HepG2 (cell line): ENCODE measurements around the gene UQCC2. TPM values are rescaled to one million over a fixed set of nuclear protein-coding genes. Genes with fewer than 3 reads are reported as not detected.

ENCODE experiments used
- ATAC-seq: fragments of 200-7000 bp; cut with Tn5 transposase; 3 replicates; pipeline ENCODE4 v1.9.1; 2020; ENCODE audit warnings: mild to moderate bottlenecking, moderate library complexity
- BruUV-seq: library from RNA; stranded (reverse); fragments of 400-500 nt; replicated peaks from 2 replicates; lab custom pipeline; 2021; lab: Mats Ljungman, UMichigan
- CTCF ChIA-PET: fragments of 300-600 bp; formaldehyde crosslinking; extraction: SDS; loops from one replicate; lab custom pipeline; 2021; ENCODE audit warnings: low total read pairs, inconsistent platforms, low intra/inter-chr PET ratio; lab: Yijun Ruan, JAX
- POLR2A ChIA-PET: fragments of 350-600 bp; sonication (Branson Sonifier 250); formaldehyde crosslinking; loops from one replicate; lab custom pipeline; 2020; ENCODE audit warnings: antibody characterized with exemption, inconsistent platforms; lab: Yijun Ruan, JAX
- DNase-seq: peaks from one replicate; pipeline ENCODE4 v3.0.0-alpha.2; 2015; ENCODE audit warnings: low spot score
- FAIRE-seq: peaks from 3 replicates; lab custom pipeline; 2011; peaks lifted over from hg19 to GRCh38; lab: Jason Lieb, UNC
- H2AFZ ChIP-seq: one replicate; pipeline ENCODE4 v1.6.1; 2011; ENCODE audit warnings: low read length, inconsistent platforms
- H3K27ac ChIP-seq: fragments of 300-600 bp; 3 replicates; pipeline ENCODE4 v1.8.0; 2011; ENCODE audit warnings: mixed run types, mild to moderate bottlenecking, mixed read lengths, low read length, inconsistent platforms; ENCODE audit not compliant: insufficient read depth; ENCODE audit errors: extremely low read length
- H3K27me3 ChIP-seq, 2 experiments: fragments of 200-600 bp in 1 of 2; 2 replicates in 1 of 2; 3 replicates in 1 of 2; pipeline versions ENCODE4 v1.6.0 to v1.8.0; 2011; ENCODE audit warnings: low read length in 2 of 2, mild to moderate bottlenecking in 2 of 2, moderate library complexity in 2 of 2, inconsistent platforms in 1 of 2; ENCODE audit not compliant: insufficient read depth in 2 of 2, control insufficient read depth in 1 of 2
- H3K36me3 ChIP-seq, 2 experiments: fragments of 200-600 bp in 1 of 2; replicated peaks in 1 of 2; 2 replicates in 1 of 2; 3 replicates in 1 of 2; pipeline versions ENCODE4 v1.5.1 to v1.8.0; 2011; ENCODE audit warnings: low read length in 2 of 2, inconsistent platforms in 1 of 2; ENCODE audit not compliant: insufficient read depth in 2 of 2, control insufficient read depth in 1 of 2
- H3K4me1 ChIP-seq: 2 replicates; pipeline ENCODE4 v1.5.1; 2012; ENCODE audit warnings: low read length, inconsistent platforms; ENCODE audit not compliant: insufficient read depth
- H3K4me2 ChIP-seq: 2 replicates; pipeline ENCODE4 v1.6.0; 2011; ENCODE audit warnings: low read depth, low read length, inconsistent platforms
- H3K4me3 ChIP-seq, 3 experiments: fragments of 200-600 bp in 1 of 3; sonication (generic), shearing (Covaris generic) in 1 of 3; replicated peaks in 1 of 3; 2 replicates each; pipeline ENCODE4 v1.5.1; 2011 to 2016; ENCODE audit warnings: low read length in 3 of 3, inconsistent platforms in 2 of 3, low read depth in 2 of 3, mild to moderate bottlenecking in 2 of 3, control low read depth in 1 of 3, mixed read lengths in 1 of 3; ENCODE audit not compliant: insufficient read depth in 1 of 3
- H3K79me2 ChIP-seq: one replicate; pipeline ENCODE4 v1.6.1; 2011; ENCODE audit warnings: low read length, inconsistent platforms; ENCODE audit not compliant: insufficient read depth
- H3K9ac ChIP-seq: 2 replicates; pipeline ENCODE4 v1.6.0; 2011; ENCODE audit warnings: mild to moderate bottlenecking, low read depth, low read length, inconsistent platforms; ENCODE audit not compliant: insufficient read depth
- H3K9me3 ChIP-seq: 2 replicates; pipeline ENCODE4 v1.5.1; 2012; ENCODE audit warnings: mild to moderate bottlenecking, low read length
- H4K20me1 ChIP-seq: 2 replicates; pipeline ENCODE4 v1.6.0; 2011; ENCODE audit warnings: inconsistent platforms, mild to moderate bottlenecking, low read length, moderate library complexity; ENCODE audit not compliant: insufficient read depth
- HNF4A ChIP-seq: sonication (generic); formaldehyde crosslinking; IDR thresholded peaks from 2 replicates; pipeline ENCODE4 v1.4.0; 2020; ENCODE audit warnings: missing genetic modification reagents
- PRMT3 ChIP-seq: sonication (generic); formaldehyde crosslinking; IDR thresholded peaks from 2 replicates; pipeline ENCODE4 v1.8.1; 2022; ENCODE audit warnings: low read depth, mild to moderate bottlenecking, moderate library complexity, missing genetic modification reagents, borderline replicate concordance
- ZFP1 ChIP-seq: IDR thresholded peaks from 2 replicates; pipeline ENCODE4 v1.6.1; 2016
- ZNF891 ChIP-seq: sonication (generic); formaldehyde crosslinking; IDR thresholded peaks from 2 replicates; pipeline ENCODE4 v1.5.0; 2020; ENCODE audit warnings: mild to moderate bottlenecking, missing genetic modification reagents
- WGBS: methylation state at CpG from one replicate; pipeline ENCODE4 v1.1.6; 2017; ENCODE audit warnings: low lambda C conversion rate; 5-methylcytosine and 5-hydroxymethylcytosine counted together
- in situ Hi-C: cut with HindIII; loops from 2 replicates; pipeline ENCODE4 v1.10.0; 2017; ENCODE audit warnings: low pct_unique_long_range_greater_than_20kb; ENCODE audit not compliant: extremely low pct_ligation_motif_present
- intact Hi-C: fragments of 100-400 bp; cut with micrococcal nuclease; formaldehyde crosslinking; loops from one replicate; pipeline ENCODE4 v1.10.0; 2022; ENCODE audit not compliant: unreplicated experiment
- polyA plus RNA-seq, 8 experiments: library from polyadenylated mRNA; depleted of rRNA in 3 of 8; stranded (reverse) in 7 of 8; unstranded in 1 of 8; fragments of >200 nt; fragmentation: Illumina TruSeq in 4 of 8; extraction: Trizol in 4 of 8; gene quantifications; 2 replicates each; pipeline versions ENCODE4 v1.2.1 to v1.2.3, GENCODE V29; 2011 to 2016; ENCODE audit warnings: low read depth in 4 of 8, missing spikeins in 1 of 8, mixed read lengths in 1 of 8; ENCODE audit not compliant: insufficient read depth in 1 of 8
- total RNA-seq, 5 experiments: library from RNA; depleted of rRNA; stranded (reverse); fragments of >200 nt; fragmentation: Illumina TruSeq; extraction: Trizol; gene quantifications; 2 replicates each; pipeline ENCODE4 v1.2.3, GENCODE V29; 2016; ENCODE audit warnings: low read depth in 1 of 5
- TF ChIP-seq, protein P1 (sequence below), 2 experiments: fragments of 450-650 bp in 1 of 2; sonication (generic) in 1 of 2; formaldehyde crosslinking in 1 of 2; IDR thresholded peaks; 2 replicates each; pipeline versions ENCODE4 v1.6.1 to v1.8.0; 2016 to 2022; ENCODE audit warnings: antibody characterized with exemption in 1 of 2, mild to moderate bottlenecking in 1 of 2, missing genetic modification reagents in 1 of 2
- TF ChIP-seq, protein P2 (sequence below): sonication (generic); formaldehyde crosslinking; IDR thresholded peaks from 2 replicates; pipeline ENCODE4 v1.5.0; 2020; ENCODE audit warnings: mild to moderate bottlenecking, missing genetic modification reagents
- TF ChIP-seq, protein P3 (sequence below): sonication (generic); formaldehyde crosslinking; IDR thresholded peaks from 2 replicates; pipeline ENCODE4 v1.8.1; 2023; ENCODE audit warnings: mild to moderate bottlenecking, missing genetic modification reagents

UQCC2 gene
- total and polyA plus RNA-seq, 2 of the 13 experiments (the other 11 are each of a cell fraction or from before 2014, with no cell fraction given), result 82.4 to 238 TPM

DNA sequence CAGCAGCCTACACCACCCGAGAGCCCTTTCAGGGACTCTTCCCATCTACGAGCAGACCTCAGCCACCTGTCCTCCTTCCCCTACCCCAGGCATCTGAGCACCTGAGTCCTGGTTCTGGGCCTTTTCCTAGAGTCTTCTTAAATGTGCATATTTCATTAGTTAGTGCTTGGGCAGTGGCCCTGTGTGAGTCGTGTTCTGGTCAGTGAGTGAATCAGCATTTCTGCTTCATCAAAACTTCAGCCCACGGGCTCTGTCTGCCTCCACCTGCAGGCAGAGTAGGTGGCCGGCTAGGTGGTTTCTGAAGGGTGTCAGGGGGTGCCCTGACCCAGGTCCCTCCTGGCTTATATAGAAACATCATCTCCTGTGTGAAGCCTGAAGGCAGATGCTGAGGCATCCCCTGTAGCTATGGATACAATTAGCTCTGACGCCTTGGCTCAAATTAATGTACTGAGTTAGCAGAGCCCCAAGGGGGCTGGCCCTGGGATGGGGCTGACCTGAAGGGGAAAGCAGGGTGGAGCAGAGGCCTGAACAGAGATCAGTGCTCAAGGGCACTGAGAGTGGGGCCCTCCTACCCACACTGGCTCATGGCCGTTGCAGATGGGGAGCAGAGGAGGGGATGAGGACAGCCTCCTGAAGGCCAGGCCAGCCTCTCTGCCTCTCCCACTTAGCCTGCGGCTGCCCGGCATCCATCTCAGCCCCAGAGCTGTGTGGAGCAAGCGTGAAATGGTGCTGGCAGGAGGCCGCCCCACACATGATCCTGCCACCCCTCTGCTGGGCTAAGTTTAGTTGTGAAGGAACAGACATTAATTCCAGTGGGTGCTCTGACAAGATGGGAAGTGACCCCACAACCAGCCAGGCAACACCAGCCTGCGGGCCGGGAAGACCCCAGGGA, 21.6 kb upstream of the UQCC2 start:
- Histone ChIP-seq H3K36me3 (no peaks in the 10 kb centered on the region), H3K9ac (no peak overlapping the region), H2AFZ (no peak overlapping the region), H3K4me3 (no peak overlapping the region), H3K4me1 (peaks cover 15% of the 10 kb centered on the region), H3K4me2 (no peak overlapping the region), H4K20me1 (no peaks in the 10 kb centered on the region), H3K9me3 (no peaks in the 10 kb centered on the region), H3K27ac (no peak overlapping the region), H3K27me3 (peaks cover 0 to 4% of the 10 kb centered on the region in 2 experiments; a peak in 3 of 5 replicates), H3K79me2 (no peaks in the 10 kb centered on the region)
- DNase-seq (no peak), ATAC-seq (peak; percentile 23), FAIRE-seq (no peak)
- 46% methylated on average over 12 of the region's 13 CpGs for WGBS
- ChIA-PET CTCF (no interaction called here), POLR2A (no interaction called here)
- TF ChIP-seq ZFP1 (CRISPR knock-in tag), result no peak
- TF ChIP-seq, protein P1, sequence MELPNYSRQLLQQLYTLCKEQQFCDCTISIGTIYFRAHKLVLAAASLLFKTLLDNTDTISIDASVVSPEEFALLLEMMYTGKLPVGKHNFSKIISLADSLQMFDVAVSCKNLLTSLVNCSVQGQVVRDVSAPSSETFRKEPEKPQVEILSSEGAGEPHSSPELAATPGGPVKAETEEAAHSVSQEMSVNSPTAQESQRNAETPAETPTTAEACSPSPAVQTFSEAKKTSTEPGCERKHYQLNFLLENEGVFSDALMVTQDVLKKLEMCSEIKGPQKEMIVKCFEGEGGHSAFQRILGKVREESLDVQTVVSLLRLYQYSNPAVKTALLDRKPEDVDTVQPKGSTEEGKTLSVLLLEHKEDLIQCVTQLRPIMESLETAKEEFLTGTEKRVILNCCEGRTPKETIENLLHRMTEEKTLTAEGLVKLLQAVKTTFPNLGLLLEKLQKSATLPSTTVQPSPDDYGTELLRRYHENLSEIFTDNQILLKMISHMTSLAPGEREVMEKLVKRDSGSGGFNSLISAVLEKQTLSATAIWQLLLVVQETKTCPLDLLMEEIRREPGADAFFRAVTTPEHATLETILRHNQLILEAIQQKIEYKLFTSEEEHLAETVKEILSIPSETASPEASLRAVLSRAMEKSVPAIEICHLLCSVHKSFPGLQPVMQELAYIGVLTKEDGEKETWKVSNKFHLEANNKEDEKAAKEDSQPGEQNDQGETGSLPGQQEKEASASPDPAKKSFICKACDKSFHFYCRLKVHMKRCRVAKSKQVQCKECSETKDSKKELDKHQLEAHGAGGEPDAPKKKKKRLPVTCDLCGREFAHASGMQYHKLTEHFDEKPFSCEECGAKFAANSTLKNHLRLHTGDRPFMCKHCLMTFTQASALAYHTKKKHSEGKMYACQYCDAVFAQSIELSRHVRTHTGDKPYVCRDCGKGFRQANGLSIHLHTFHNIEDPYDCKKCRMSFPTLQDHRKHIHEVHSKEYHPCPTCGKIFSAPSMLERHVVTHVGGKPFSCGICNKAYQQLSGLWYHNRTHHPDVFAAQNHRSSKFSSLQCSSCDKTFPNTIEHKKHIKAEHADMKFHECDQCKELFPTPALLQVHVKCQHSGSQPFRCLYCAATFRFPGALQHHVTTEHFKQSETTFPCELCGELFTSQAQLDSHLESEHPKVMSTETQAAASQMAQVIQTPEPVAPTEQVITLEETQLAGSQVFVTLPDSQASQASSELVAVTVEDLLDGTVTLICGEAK (IDR thresholded peaks at IDR 0.05), result no peak
- TF ChIP-seq, protein P1 (CRISPR knock-in tag; IDR thresholded peaks at IDR 0.05), result no peak
- 0 out of 2 replicates have a peak, but pooled peaks have one; percentile 10 for TF ChIP-seq ZNF891 (CRISPR knock-in tag)
- TF ChIP-seq, protein P2, sequence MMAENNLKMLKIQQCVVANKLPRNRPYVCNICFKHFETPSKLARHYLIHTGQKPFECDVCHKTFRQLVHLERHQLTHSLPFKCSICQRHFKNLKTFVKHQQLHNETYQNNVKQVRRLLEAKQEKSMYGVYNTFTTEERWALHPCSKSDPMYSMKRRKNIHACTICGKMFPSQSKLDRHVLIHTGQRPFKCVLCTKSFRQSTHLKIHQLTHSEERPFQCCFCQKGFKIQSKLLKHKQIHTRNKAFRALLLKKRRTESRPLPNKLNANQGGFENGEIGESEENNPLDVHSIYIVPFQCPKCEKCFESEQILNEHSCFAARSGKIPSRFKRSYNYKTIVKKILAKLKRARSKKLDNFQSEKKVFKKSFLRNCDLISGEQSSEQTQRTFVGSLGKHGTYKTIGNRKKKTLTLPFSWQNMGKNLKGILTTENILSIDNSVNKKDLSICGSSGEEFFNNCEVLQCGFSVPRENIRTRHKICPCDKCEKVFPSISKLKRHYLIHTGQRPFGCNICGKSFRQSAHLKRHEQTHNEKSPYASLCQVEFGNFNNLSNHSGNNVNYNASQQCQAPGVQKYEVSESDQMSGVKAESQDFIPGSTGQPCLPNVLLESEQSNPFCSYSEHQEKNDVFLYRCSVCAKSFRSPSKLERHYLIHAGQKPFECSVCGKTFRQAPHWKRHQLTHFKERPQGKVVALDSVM (CRISPR knock-in tag), result peak; percentile 96
- no peak for TF ChIP-seq PRMT3 (CRISPR knock-in tag)
- TF ChIP-seq, protein P3, sequence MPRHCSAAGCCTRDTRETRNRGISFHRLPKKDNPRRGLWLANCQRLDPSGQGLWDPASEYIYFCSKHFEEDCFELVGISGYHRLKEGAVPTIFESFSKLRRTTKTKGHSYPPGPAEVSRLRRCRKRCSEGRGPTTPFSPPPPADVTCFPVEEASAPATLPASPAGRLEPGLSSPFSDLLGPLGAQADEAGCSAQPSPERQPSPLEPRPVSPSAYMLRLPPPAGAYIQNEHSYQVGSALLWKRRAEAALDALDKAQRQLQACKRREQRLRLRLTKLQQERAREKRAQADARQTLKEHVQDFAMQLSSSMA (CRISPR knock-in tag), result no peak
- TF ChIP-seq HNF4A (CRISPR knock-in tag), result peak; percentile 48; the same call in 1 of the 2 replicates
- in situ Hi-C loops (no loop called here), intact Hi-C loops (no loop called here)
- no TSS peak for BruUV-seq
